Activated CD4-positive, alpha-beta T cell treated with anti-CD3 and anti-CD28 coated beads, Interleukin-2, amount 10 ng/mL, durations not matched to agents 24 days and 14 days (primary cell): ENCODE data around the gene AGFG1. TPM values are rescaled to one million over a fixed set of nuclear protein-coding genes. Genes with fewer than 3 reads are reported as not detected.
"Not testable (repeated sequence)": the region's sequence is repeated elsewhere in the genome, so short reads cannot be mapped to it uniquely, and the experiment has no call there.

Source experiments
- DNase-seq: peaks from one replicate; pipeline ENCODE4 v3.0.0; 2022
- H3K27ac Mint-ChIP-seq: one replicate; pipeline ENCODE4 v1.8.0; 2022; ENCODE audit warnings: mild to moderate bottlenecking, mixed read lengths
- H3K27me3 Mint-ChIP-seq: one replicate; pipeline ENCODE4 v1.8.0; 2022; ENCODE audit warnings: mixed read lengths
- H3K36me3 Mint-ChIP-seq: one replicate; pipeline ENCODE4 v1.8.0; 2022; ENCODE audit warnings: low read depth, mild to moderate bottlenecking, mixed read lengths
- H3K4me1 Mint-ChIP-seq: one replicate; pipeline ENCODE4 v1.8.0; 2021; ENCODE audit warnings: mixed read lengths
- H3K4me3 Mint-ChIP-seq: one replicate; pipeline ENCODE4 v1.8.0; 2022; ENCODE audit warnings: mild to moderate bottlenecking, moderate library complexity, mixed read lengths
- H3K9me3 Mint-ChIP-seq: one replicate; pipeline ENCODE4 v1.8.0; 2021; ENCODE audit warnings: mixed read lengths
- intact Hi-C: fragments of 100-400 bp; cut with micrococcal nuclease; formaldehyde crosslinking; loops from one replicate; pipeline ENCODE4 v1.15.1; 2023
- total RNA-seq: library from RNA; stranded (reverse); gene quantifications from 2 replicates; pipeline ENCODE4 v1.2.3, GENCODE V29; 2022

Gene AGFG1
- total RNA-seq, 1 donor from 2014 or later = 229 TPM

- H3K4me1 Mint-ChIP-seq = peaks cover 35% of the 10 kb centered on the region
- no peak overlapping the region for H3K27ac Mint-ChIP-seq
These were observed 40.0 kb downstream of the AGFG1 start for GRCh38 chr2:227511955-227512354.

GRCh38 chr2:227513113-227513512, 41.2 kb downstream of the AGFG1 start:
- no peak overlapping the region for H3K4me3 Mint-ChIP-seq
- DNase-seq = no peak
- H3K27me3 Mint-ChIP-seq = no peaks in the 10 kb centered on the region
- intact Hi-C loops = loop anchor here (5.0 kb wide), 1 partner anchor 41 kb away; the partner anchor contains the start of gene AGFG1
- H3K9me3 Mint-ChIP-seq = no peaks in the 10 kb centered on the region
- H3K27ac Mint-ChIP-seq = no peak overlapping the region
- H3K4me1 Mint-ChIP-seq = peaks cover 39% of the 10 kb centered on the region
- H3K36me3 Mint-ChIP-seq = peaks cover 13% of the 10 kb centered on the region

More at GRCh38 chr2:227511955-227512354, 40.0 kb downstream of the AGFG1 start:
- intact Hi-C loops = loop anchor here (5.0 kb wide), 1 partner anchor 40 kb away; the partner anchor contains the start of gene AGFG1
- H3K9me3 Mint-ChIP-seq = no peaks in the 10 kb centered on the region
- no peak overlapping the region for H3K4me3 Mint-ChIP-seq
- no peak for DNase-seq
- peaks cover 13% of the 10 kb centered on the region for H3K36me3 Mint-ChIP-seq
- no peaks in the 10 kb centered on the region for H3K27me3 Mint-ChIP-seq

GRCh38 chr2:227515742-227516141, 43.8 kb downstream of the AGFG1 start:
- no peak for DNase-seq
- Mint-ChIP-seq H3K27me3 (no peaks in the 10 kb centered on the region), H3K4me3 (no peak overlapping the region), H3K27ac (no peak overlapping the region), H3K4me1 (peaks cover 27% of the 10 kb centered on the region), H3K9me3 (no peaks in the 10 kb centered on the region), H3K36me3 (peaks cover 16% of the 10 kb centered on the region)
- intact Hi-C loops = no loop called here

GRCh38 chr2:227517724-227518123, 45.8 kb downstream of the AGFG1 start:
- Mint-ChIP-seq H3K9me3 (no peaks in the 10 kb centered on the region), H3K4me1 (peaks cover 26% of the 10 kb centered on the region), H3K27me3 (no peaks in the 10 kb centered on the region), H3K27ac (no peak overlapping the region), H3K4me3 (no peak overlapping the region), H3K36me3 (peaks cover 26% of the 10 kb centered on the region)
- no peak for DNase-seq
- intact Hi-C loops = no loop called here

GRCh38 chr2:227518278-227518865, 46.4 kb downstream of the AGFG1 start:
- H3K9me3 Mint-ChIP-seq, H3K4me3 Mint-ChIP-seq, intact Hi-C loops, DNase-seq, H3K27ac Mint-ChIP-seq, H3K27me3 Mint-ChIP-seq: not testable (repeated sequence)
- Mint-ChIP-seq H3K36me3 (peaks cover 26% of the 10 kb centered on the region), H3K4me1 (peaks cover 26% of the 10 kb centered on the region)

GRCh38 chr2:227521178-227521577, 49.2 kb downstream of the AGFG1 start:
- H3K9me3 Mint-ChIP-seq, DNase-seq, H3K27me3 Mint-ChIP-seq, H3K27ac Mint-ChIP-seq, H3K4me3 Mint-ChIP-seq, intact Hi-C loops: not testable (repeated sequence)
- peaks cover 31% of the 10 kb centered on the region for H3K36me3 Mint-ChIP-seq
- peaks cover 16% of the 10 kb centered on the region for H3K4me1 Mint-ChIP-seq

- Mint-ChIP-seq H3K27ac (no peak overlapping the region), H3K36me3 (peaks cover 50% of the 10 kb centered on the region), H3K4me1 (peaks cover 14% of the 10 kb centered on the region), H3K4me3 (no peak overlapping the region), H3K27me3 (no peaks in the 10 kb centered on the region), H3K9me3 (no peaks in the 10 kb centered on the region)
- DNase-seq = no peak
- intact Hi-C loops = no loop called here
These were observed 52.7 kb downstream of the AGFG1 start for GRCh38 chr2:227524665-227525064.

- no peak overlapping the region for H3K4me3 Mint-ChIP-seq
- peaks cover 47% of the 10 kb centered on the region for H3K36me3 Mint-ChIP-seq
- peaks cover 7% of the 10 kb centered on the region for H3K4me1 Mint-ChIP-seq
- no peak for DNase-seq
- intact Hi-C loops = no loop called here
- H3K27ac Mint-ChIP-seq = no peak overlapping the region
- H3K27me3 Mint-ChIP-seq = no peaks in the 10 kb centered on the region
- no peaks in the 10 kb centered on the region for H3K9me3 Mint-ChIP-seq
These were observed 55.4 kb downstream of the AGFG1 start for GRCh38 chr2:227527351-227527750.

- H3K27ac Mint-ChIP-seq = peak overlapping the region; percentile 12
- no peaks in the 10 kb centered on the region for H3K27me3 Mint-ChIP-seq
- H3K9me3 Mint-ChIP-seq = no peaks in the 10 kb centered on the region
- no peak for DNase-seq
- H3K4me3 Mint-ChIP-seq = no peak overlapping the region
- intact Hi-C loops = no loop called here
- H3K36me3 Mint-ChIP-seq = peaks cover 58% of the 10 kb centered on the region
- peaks cover 7% of the 10 kb centered on the region for H3K4me1 Mint-ChIP-seq
These were observed 56.8 kb downstream of the AGFG1 start for GRCh38 chr2:227528803-227529202.

- Mint-ChIP-seq H3K36me3 (peaks cover 59% of the 10 kb centered on the region), H3K4me1 (peaks cover 7% of the 10 kb centered on the region)
These were observed 57.9 kb downstream of the AGFG1 start for GRCh38 chr2:227529871-227530270.

GRCh38 chr2:227534714-227535113, 62.8 kb downstream of the AGFG1 start:
- no peak for DNase-seq
- Mint-ChIP-seq H3K27me3 (no peaks in the 10 kb centered on the region), H3K4me3 (no peak overlapping the region), H3K36me3 (peaks cover 56% of the 10 kb centered on the region), H3K9me3 (no peaks in the 10 kb centered on the region), H3K4me1 (no peaks in the 10 kb centered on the region), H3K27ac (no peak overlapping the region)
- intact Hi-C loops = no loop called here

More at GRCh38 chr2:227529871-227530270, 57.9 kb downstream of the AGFG1 start:
- intact Hi-C loops = no loop called here
- no peak for DNase-seq
- no peak overlapping the region for H3K27ac Mint-ChIP-seq
- H3K4me3 Mint-ChIP-seq = no peak overlapping the region
- no peaks in the 10 kb centered on the region for H3K9me3 Mint-ChIP-seq
- no peaks in the 10 kb centered on the region for H3K27me3 Mint-ChIP-seq

- Mint-ChIP-seq H3K4me3 (no peak overlapping the region), H3K36me3 (peaks cover 67% of the 10 kb centered on the region), H3K9me3 (peaks cover 13% of the 10 kb centered on the region), H3K27ac (no peak overlapping the region), H3K27me3 (no peaks in the 10 kb centered on the region), H3K4me1 (no peaks in the 10 kb centered on the region)
- no peak for DNase-seq
- intact Hi-C loops = no loop called here
These were observed 64.5 kb downstream of the AGFG1 start for GRCh38 chr2:227536445-227536844.

- Mint-ChIP-seq H3K4me3 (no peak overlapping the region), H3K36me3 (peaks cover 74% of the 10 kb centered on the region), H3K27ac (no peak overlapping the region), H3K4me1 (peaks cover 10% of the 10 kb centered on the region), H3K9me3 (peaks cover 20% of the 10 kb centered on the region), H3K27me3 (no peaks in the 10 kb centered on the region)
- intact Hi-C loops = no loop called here
- DNase-seq = no peak
These were observed 67.6 kb downstream of the AGFG1 start for GRCh38 chr2:227539465-227539956.

GRCh38 chr2:227540352-227540751, 68.4 kb downstream of the AGFG1 start:
- intact Hi-C loops, DNase-seq, H3K27me3 Mint-ChIP-seq, H3K27ac Mint-ChIP-seq, H3K4me3 Mint-ChIP-seq: not testable (repeated sequence)
- Mint-ChIP-seq H3K36me3 (peaks cover 77% of the 10 kb centered on the region), H3K9me3 (peaks cover 20% of the 10 kb centered on the region), H3K4me1 (peaks cover 13% of the 10 kb centered on the region)

- DNase-seq = peak; percentile 67
- peaks cover 13% of the 10 kb centered on the region for H3K4me1 Mint-ChIP-seq
- intact Hi-C loops = loop anchor here (5.0 kb wide), 1 partner anchor 139 kb away; no protein-coding TSS in a partner anchor
- H3K36me3 Mint-ChIP-seq = peaks cover 68% of the 10 kb centered on the region
- H3K4me3 Mint-ChIP-seq = no peak overlapping the region
- H3K27me3 Mint-ChIP-seq = no peaks in the 10 kb centered on the region
- H3K9me3 Mint-ChIP-seq = peaks cover 12% of the 10 kb centered on the region
- no peak overlapping the region for H3K27ac Mint-ChIP-seq
These were observed 74.0 kb downstream of the AGFG1 start for GRCh38 chr2:227545990-227546389.
